ENCODE results near the gene ZPBP.

The ZPBP gene

GRCh38 chr7:49927631-49928030 is 165.4 kb downstream of the ZPBP start:
- no peak overlapping the region for H3K4me3 ChIP-seq (ENCODE audit: low read depth, low read length)
- no peak for DNase-seq (ENCODE audit: low read depth)
- TF ChIP-seq CTCF (IDR thresholded peaks at IDR 0.05; ENCODE audit: control insufficient read depth, extremely low read depth, insufficient read depth): no peak

GRCh38 chr7:49926720-49927119 is 166.3 kb downstream of the ZPBP start:
- no peak overlapping the region for H3K4me3 ChIP-seq (ENCODE audit: low read depth, low read length)
- DNase-seq (ENCODE audit: low read depth): no peak
- TF ChIP-seq CTCF (IDR thresholded peaks at IDR 0.05; ENCODE audit: control insufficient read depth, extremely low read depth, insufficient read depth): no peak

- H3K4me3 ChIP-seq (ENCODE audit: low read depth, low read length): no peak overlapping the region
- no peak for TF ChIP-seq CTCF (IDR thresholded peaks at IDR 0.05; ENCODE audit: control insufficient read depth, extremely low read depth, insufficient read depth)
- DNase-seq (ENCODE audit: low read depth): no peak
Measured at GRCh38 chr7:49911909-49912308, 181.1 kb downstream of the ZPBP start.

- no peak for DNase-seq (ENCODE audit: low read depth)
- no peak for TF ChIP-seq CTCF (IDR thresholded peaks at IDR 0.05; ENCODE audit: control insufficient read depth, extremely low read depth, insufficient read depth)
- H3K4me3 ChIP-seq (ENCODE audit: low read depth, low read length): no peak overlapping the region
Measured at GRCh38 chr7:49894543-49894942, 198.5 kb downstream of the ZPBP start.

- no peak for TF ChIP-seq CTCF (IDR thresholded peaks at IDR 0.05; ENCODE audit: control insufficient read depth, extremely low read depth, insufficient read depth)
- no peak overlapping the region for H3K4me3 ChIP-seq (ENCODE audit: low read depth, low read length)
- DNase-seq (ENCODE audit: low read depth): no peak
Measured at GRCh38 chr7:49893131-49893530, 199.9 kb downstream of the ZPBP start.

GRCh38 chr7:49892481-49892880 is 200.6 kb downstream of the ZPBP start:
- no peak for DNase-seq (ENCODE audit: low read depth)
- TF ChIP-seq CTCF (IDR thresholded peaks at IDR 0.05; ENCODE audit: control insufficient read depth, extremely low read depth, insufficient read depth): no peak
- no peak overlapping the region for H3K4me3 ChIP-seq (ENCODE audit: low read depth, low read length)

Data from LNCaP clone FGC (cell line).